Brain microvascular endothelial cell (primary cell): ENCODE data around the gene FKBP1A.

ENCODE experiments used
- DNase-seq: peaks from one replicate; pipeline ENCODE4 v3.0.0-alpha.2; 2020
- H3K27ac ChIP-seq: fragments of 250-450 bp; sonication (Bioruptor Pico); 2 replicates; pipeline ENCODE4 v1.5.1; 2020; ENCODE audit warnings: mild to moderate bottlenecking, moderate library complexity
- H3K27me3 ChIP-seq: fragments of 250-450 bp; sonication (Bioruptor Pico); replicated peaks from 2 replicates; pipeline ENCODE4 v1.5.1; 2020; ENCODE audit warnings: mild to moderate bottlenecking
- H3K36me3 ChIP-seq: fragments of 250-450 bp; sonication (Bioruptor Pico); replicated peaks from 2 replicates; pipeline ENCODE4 v1.5.1; 2020; ENCODE audit warnings: mild to moderate bottlenecking
- H3K4me3 ChIP-seq: 2 replicates; pipeline ENCODE4 v1.5.1; 2011; ENCODE audit warnings: low read depth, mild to moderate bottlenecking, control low read depth, low read length, moderate library complexity
- in situ Hi-C: cut with HindIII; loops from 2 replicates; pipeline ENCODE4 v1.10.0; 2017; ENCODE audit warnings: low sequenced_read_pairs, low pct_ligation_motif_present
- TF ChIP-seq, protein P1 (sequence below): IDR thresholded peaks from 2 replicates; pipeline ENCODE4 v1.5.1; 2011; ENCODE audit warnings: low read depth, mild to moderate bottlenecking, moderate library complexity, low read length, control low read depth, inconsistent platforms; ENCODE audit errors: missing control alignments

Gene FKBP1A

DNA sequence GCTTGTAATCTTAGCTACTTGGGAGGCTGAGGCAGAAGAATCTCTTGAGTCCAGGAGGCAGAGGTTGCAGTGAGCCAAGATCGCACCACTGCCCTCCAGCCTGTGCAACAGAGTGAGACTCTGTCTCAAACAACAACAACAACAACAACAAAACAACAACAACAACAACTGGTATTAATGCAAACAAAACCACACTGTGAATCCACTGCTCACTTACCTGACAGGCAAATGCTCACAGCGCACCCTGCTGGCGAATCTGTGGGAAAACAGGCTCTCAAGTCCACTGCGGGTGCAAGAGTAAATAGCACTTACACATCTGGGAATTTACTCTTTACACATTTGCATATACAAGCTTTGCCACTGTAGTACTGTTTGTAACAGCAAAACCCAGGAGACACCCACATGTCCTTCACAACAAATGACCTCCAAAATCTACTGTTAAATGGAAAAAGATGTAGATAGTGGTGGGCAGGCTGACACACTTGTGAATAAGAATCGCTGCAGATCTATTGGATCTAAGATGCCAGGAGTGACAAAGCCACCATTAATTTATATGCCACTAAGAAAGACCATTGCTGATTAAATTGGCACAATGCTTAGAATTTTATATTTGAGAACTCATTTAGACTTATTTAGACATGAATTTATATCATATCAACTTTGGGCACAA, 44.5 kb upstream of the FKBP1A start:
- in situ Hi-C loops, result loop anchor here (25.0 kb wide), 1 partner anchor 125 kb away; no protein-coding TSS in a partner anchor
- no peak overlapping the region for H3K27ac ChIP-seq
- peaks cover 8% of the 10 kb centered on the region for H3K36me3 ChIP-seq
- H3K27me3 ChIP-seq, result no peaks in the 10 kb centered on the region
- H3K4me3 ChIP-seq, result no peak overlapping the region
- TF ChIP-seq, protein P1, sequence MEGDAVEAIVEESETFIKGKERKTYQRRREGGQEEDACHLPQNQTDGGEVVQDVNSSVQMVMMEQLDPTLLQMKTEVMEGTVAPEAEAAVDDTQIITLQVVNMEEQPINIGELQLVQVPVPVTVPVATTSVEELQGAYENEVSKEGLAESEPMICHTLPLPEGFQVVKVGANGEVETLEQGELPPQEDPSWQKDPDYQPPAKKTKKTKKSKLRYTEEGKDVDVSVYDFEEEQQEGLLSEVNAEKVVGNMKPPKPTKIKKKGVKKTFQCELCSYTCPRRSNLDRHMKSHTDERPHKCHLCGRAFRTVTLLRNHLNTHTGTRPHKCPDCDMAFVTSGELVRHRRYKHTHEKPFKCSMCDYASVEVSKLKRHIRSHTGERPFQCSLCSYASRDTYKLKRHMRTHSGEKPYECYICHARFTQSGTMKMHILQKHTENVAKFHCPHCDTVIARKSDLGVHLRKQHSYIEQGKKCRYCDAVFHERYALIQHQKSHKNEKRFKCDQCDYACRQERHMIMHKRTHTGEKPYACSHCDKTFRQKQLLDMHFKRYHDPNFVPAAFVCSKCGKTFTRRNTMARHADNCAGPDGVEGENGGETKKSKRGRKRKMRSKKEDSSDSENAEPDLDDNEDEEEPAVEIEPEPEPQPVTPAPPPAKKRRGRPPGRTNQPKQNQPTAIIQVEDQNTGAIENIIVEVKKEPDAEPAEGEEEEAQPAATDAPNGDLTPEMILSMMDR, result peak; percentile 92
- peak; percentile 55 for DNase-seq

DNA sequence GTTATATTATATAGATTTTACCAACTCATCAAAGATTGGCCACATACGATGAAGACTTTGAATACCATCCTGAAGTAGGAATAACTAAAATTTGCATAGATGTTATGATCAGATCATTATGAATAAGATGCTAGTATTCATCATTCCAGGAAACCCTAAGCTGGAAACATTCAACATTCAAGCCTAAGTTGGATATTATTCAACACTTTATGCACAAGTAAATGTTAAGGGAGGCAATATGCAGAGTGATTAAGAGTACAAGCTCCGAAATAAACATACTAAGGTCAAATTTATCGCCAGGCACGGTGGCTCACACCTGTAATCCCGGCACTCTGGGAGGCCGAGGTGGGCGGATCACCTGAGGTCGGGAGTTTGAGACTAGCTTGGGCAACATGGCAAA, 43.4 kb upstream of the FKBP1A start:
- Histone ChIP-seq H3K36me3 (no peaks in the 10 kb centered on the region), H3K27ac (no peak overlapping the region), H3K4me3 (no peak overlapping the region), H3K27me3 (no peaks in the 10 kb centered on the region)
- TF ChIP-seq, protein P1, result no peak
- DNase-seq, result no peak
- in situ Hi-C loops, result loop anchor here (25.0 kb wide), 1 partner anchor 124 kb away; no protein-coding TSS in a partner anchor

DNA sequence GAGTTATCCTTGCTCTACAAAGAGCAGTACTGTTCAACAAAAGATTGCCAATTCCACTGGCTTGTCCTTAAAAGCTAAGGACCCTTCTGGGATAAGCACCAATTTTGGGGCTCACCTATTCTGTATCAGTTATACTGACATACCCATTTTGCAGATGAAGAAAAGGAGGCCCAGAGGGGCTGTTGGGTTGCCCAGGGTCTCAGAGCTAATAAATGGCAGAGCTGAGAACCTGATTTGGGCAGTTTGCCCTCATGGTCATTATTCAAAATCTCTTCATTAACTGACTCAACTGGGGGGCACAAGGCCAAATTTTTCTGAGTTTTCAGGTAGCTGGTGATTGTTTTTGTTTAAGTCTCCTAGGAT, 42.5 kb upstream of the FKBP1A start:
- Histone ChIP-seq H3K27ac (no peak overlapping the region), H3K27me3 (no peaks in the 10 kb centered on the region), H3K4me3 (no peak overlapping the region), H3K36me3 (no peaks in the 10 kb centered on the region)
- in situ Hi-C loops, result loop anchor here (25.0 kb wide), 1 partner anchor 123 kb away; no protein-coding TSS in a partner anchor
- no peak for DNase-seq
- TF ChIP-seq, protein P1, result no peak

DNA sequence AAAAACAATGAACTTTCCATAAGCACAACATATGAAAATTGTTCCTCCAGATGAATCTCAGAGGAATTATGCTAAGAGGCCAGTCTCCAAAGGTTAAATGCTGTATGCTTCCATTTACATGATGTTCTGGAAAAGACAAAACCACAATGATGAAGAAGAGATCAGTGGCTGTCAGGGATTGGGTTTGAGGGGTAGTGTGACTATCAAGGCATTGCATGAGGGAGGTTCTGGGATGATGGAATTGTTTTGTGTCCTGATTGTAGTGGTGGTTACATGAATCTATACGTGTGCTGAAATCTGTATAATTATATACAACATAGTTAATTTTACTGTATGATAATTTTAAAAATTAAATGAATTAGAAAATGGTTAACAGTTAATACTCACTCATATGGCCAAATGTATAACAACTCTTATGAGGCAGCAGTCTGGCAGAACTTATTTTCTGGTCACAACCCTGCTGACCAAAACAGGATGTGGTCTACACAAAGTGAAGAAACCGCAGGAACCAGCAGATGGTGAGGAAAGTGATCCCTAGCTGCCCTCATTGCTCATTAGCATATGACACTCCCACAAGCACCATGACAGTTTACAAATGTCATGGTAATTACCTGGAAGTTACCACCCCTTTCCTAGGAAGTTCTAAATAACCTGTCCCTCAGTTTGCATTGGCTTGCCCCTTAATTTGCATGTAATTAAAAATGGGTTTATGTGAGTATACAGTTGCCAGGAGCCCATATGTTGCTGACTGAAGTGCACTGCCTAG, 41.9 kb upstream of the FKBP1A start:
- peak; percentile 90 for DNase-seq
- Histone ChIP-seq H3K27ac (no peak overlapping the region), H3K4me3 (no peak overlapping the region), H3K36me3 (no peaks in the 10 kb centered on the region), H3K27me3 (no peaks in the 10 kb centered on the region)
- TF ChIP-seq, protein P1, result no peak
- in situ Hi-C loops, result loop anchor here (25.0 kb wide), 1 partner anchor 122 kb away; no protein-coding TSS in a partner anchor

DNA sequence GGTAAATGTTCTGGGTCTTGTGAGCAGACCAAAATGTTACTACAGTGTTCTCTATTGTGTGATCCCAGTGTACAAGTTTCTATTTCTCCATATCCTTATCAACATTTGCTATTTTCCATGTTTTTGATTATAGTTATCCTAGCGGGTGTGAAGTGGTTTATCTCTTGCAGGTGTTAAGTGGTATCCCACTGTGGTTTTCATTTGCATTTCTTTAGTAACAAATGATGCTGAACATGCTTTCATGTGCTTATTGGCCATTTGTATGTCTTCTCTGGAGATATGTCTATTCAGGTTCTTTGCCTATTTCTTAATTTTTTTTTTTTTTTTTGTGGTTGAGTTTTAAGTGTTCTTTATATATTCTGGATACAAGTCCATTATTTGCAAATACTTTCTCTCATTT, 38.3 kb upstream of the FKBP1A start:
- in situ Hi-C loops, result loop anchor here (25.0 kb wide), 1 partner anchor 119 kb away; no protein-coding TSS in a partner anchor
- DNase-seq, result no peak
- TF ChIP-seq, protein P1, result no peak
- Histone ChIP-seq H3K36me3 (no peaks in the 10 kb centered on the region), H3K4me3 (no peak overlapping the region), H3K27me3 (no peaks in the 10 kb centered on the region), H3K27ac (no peak overlapping the region)
